Body of pancreas (tissue), 4 donors: Measurements from ENCODE around the gene GMPR2. TPM values are rescaled to one million over a fixed set of nuclear protein-coding genes. Genes with fewer than 3 reads are reported as not detected.

ENCODE experiments used
- ATAC-seq: fragments of 150-250 bp; one replicate; pipeline ENCODE4 v1.9.1; 2016
- DNase-seq, 4 donors: peaks; one replicate each; pipeline ENCODE4 v3.0.0-alpha.2; 2019
- H3K27ac ChIP-seq, 4 donors: fragments of 200-600 bp; sonication (generic); 1 replicate in 3 of 4; 2 replicates in 1 of 4; pipeline versions ENCODE4 v1.5.1 to v1.6.1; 2016 to 2019; ENCODE audit warnings: mild to moderate bottlenecking in 1 of 4, mixed read lengths in 1 of 4, moderate library complexity in 1 of 4
- H3K27me3 ChIP-seq, 2 donors: fragments of 200-600 bp; sonication (generic); one replicate each; pipeline ENCODE4 v1.6.0; 2016; ENCODE audit warnings: mild to moderate bottlenecking in 1 of 2
- H3K36me3 ChIP-seq, 2 donors: fragments of 200-600 bp; sonication (generic); replicated peaks in 1 of 2; 2 replicates each; pipeline ENCODE4 v1.5.1; 2016; ENCODE audit warnings: low read depth in 2 of 2; ENCODE audit not compliant: insufficient read depth in 1 of 2
- H3K4me1 ChIP-seq: fragments of 200-600 bp; sonication (generic); one replicate; pipeline ENCODE4 v1.6.0; 2016
- H3K4me3 ChIP-seq, 2 donors: fragments of 200-600 bp; sonication (generic); 1 replicate in 1 of 2; 2 replicates in 1 of 2; pipeline ENCODE4 v1.5.1; 2016 to 2019
- H3K9me3 ChIP-seq, 3 donors: fragments of 200-600 bp; sonication (generic); 1 replicate in 2 of 3; 2 replicates in 1 of 3; pipeline ENCODE4 v1.5.1; 2016
- CTCF ChIP-seq, 7 experiments: fragments of 450-650 bp in 4 of 7; fragments of 200-600 bp in 3 of 7; sonication (generic) in 3 of 7; IDR thresholded peaks; one replicate each; pipeline ENCODE4 v1.5.1; 2016 to 2019; ENCODE audit warnings: antibody characterized with exemption in 7 of 7
- POLR2A ChIP-seq, 3 donors: fragments of 450-650 bp; IDR thresholded peaks; one replicate each; pipeline ENCODE4 v1.6.1; 2016; ENCODE audit warnings: antibody characterized with exemption in 3 of 3, mild to moderate bottlenecking in 2 of 3
- WGBS, 2 donors: methylation state at CpG; one replicate each; pipeline ENCODE4 v1.1.5; 2017; 5-methylcytosine and 5-hydroxymethylcytosine counted together
- intact Hi-C: fragments of 100-400 bp; cut with DNase I; formaldehyde crosslinking; loops from one replicate; pipeline ENCODE4 v1.15.1; 2023
- total RNA-seq, 2 donors: library from RNA; depleted of rRNA; stranded (reverse); fragments of >200 nt; gene quantifications; one replicate each; pipeline ENCODE4 v1.1.0, GENCODE V29; 2016

Gene GMPR2
- total RNA-seq, 2 donors from 2014 or later: 30.9 to 41.9 TPM

GRCh38 chr14:24260780-24261157, 28.0 kb downstream of the GMPR2 start:
- ATAC-seq: no peak
- Histone ChIP-seq H3K36me3 (no peaks in the 10 kb centered on the region), H3K4me3 (no peak overlapping the region), H3K9me3 (no peaks in the 10 kb centered on the region), H3K27me3 (no peaks in the 10 kb centered on the region), H3K4me1 (peaks cover 15% of the 10 kb centered on the region), H3K27ac (peak overlapping the region in 3 of 4 donors; percentile 62 to 82 (median 74))
- intact Hi-C loops: no loop called here
- 58 to 69% methylated on average over 2 to 4 of the region's 4 CpGs for WGBS, 2 donors
- TF ChIP-seq POLR2A (IDR thresholded peaks at IDR 0.05) (no peak), CTCF (IDR thresholded peaks at IDR 0.05) (no peak)
- DNase-seq: no peak

DNA sequence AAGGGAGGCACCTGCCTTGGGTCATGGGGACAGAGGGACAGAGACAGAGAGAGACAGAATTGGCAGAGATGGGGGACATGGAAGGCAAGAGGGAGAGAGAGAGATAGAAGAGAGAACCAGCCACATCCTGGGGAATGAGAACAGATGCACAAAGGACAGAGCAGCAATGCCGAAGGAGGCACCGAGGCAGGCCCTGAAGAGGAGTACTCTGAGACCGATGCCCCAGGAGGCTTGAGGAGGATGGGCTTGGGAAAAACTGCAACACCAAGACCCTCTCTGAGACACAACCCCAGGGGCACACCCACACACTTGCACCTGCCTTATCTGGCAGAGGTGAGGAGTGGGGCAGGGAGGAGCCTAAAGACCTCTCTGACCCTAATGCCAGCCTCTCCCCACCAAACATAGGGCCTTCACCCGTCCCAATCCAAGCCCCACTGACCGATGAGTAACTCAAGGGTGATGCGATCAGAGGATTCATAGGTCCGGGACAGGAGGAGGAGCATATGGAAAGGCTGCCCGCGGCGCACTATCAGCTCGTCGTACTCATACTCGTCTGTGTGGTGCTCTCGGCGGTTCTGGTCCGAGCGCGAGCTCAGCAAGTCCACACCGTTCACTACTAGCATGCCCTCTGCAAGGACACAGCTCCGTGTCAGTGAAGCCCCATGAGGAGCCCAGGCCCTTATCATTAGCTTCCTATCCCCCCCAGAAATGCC, 28.7 kb downstream of the GMPR2 start:
- peaks cover 0 to 3% of the 10 kb centered on the region in 2 donors for H3K36me3 ChIP-seq
- H3K27ac ChIP-seq: peak overlapping the region in 1 of 4 donors; percentile 74
- H3K4me1 ChIP-seq: peaks cover 15% of the 10 kb centered on the region
- ATAC-seq: no peak
- no peak for TF ChIP-seq POLR2A (IDR thresholded peaks at IDR 0.05)
- TF ChIP-seq CTCF (IDR thresholded peaks at IDR 0.05): no peak
- no peak for DNase-seq
- H3K4me3 ChIP-seq: no peak overlapping the region
- intact Hi-C loops: no loop called here
- H3K9me3 ChIP-seq: no peaks in the 10 kb centered on the region
- H3K27me3 ChIP-seq: no peaks in the 10 kb centered on the region
- whole genome bisulfite sequencing, 2 donors: 90 to 94% methylated on average over 12 to 19 of the region's 20 CpGs

- WGBS, 2 donors: 85 to 93% methylated on average over 9 to 16 of the region's 19 CpGs
- DNase-seq: no peak
- intact Hi-C loops: no loop called here
- peaks cover 0 to 4% of the 10 kb centered on the region in 2 donors for H3K36me3 ChIP-seq
- ATAC-seq: no peak
- peaks cover 15% of the 10 kb centered on the region for H3K4me1 ChIP-seq
- H3K27me3 ChIP-seq: no peaks in the 10 kb centered on the region
- no peak overlapping the region for H3K4me3 ChIP-seq
- no peaks in the 10 kb centered on the region for H3K9me3 ChIP-seq
- TF ChIP-seq CTCF (IDR thresholded peaks at IDR 0.05) (no peak), POLR2A (IDR thresholded peaks at IDR 0.05) (no peak)
- H3K27ac ChIP-seq: no peak overlapping the region
These were observed 29.2 kb downstream of the GMPR2 start for GRCh38 chr14:24261969-24262327.

- no peak for TF ChIP-seq CTCF (IDR thresholded peaks at IDR 0.05)
- no peak for TF ChIP-seq POLR2A (IDR thresholded peaks at IDR 0.05)
- H3K9me3 ChIP-seq: no peaks in the 10 kb centered on the region
- DNase-seq: no peak
- H3K27me3 ChIP-seq: no peaks in the 10 kb centered on the region
- no peak within 1 kb of the TSS for H3K4me3 ChIP-seq
- H3K36me3 ChIP-seq: peaks cover 0 to 12% of the 10 kb centered on the region in 2 donors
- intact Hi-C loops: no loop called here
- H3K27ac ChIP-seq: no peak within 1 kb of the TSS
- peaks cover 15% of the 10 kb centered on the region for H3K4me1 ChIP-seq
- WGBS, 2 donors: 58 to 87% methylated on average over 11 to 14 of the region's 14 CpGs
- no peak for ATAC-seq
These were observed 30.3 kb downstream of the GMPR2 start, which contains the start of gene TGM1 for GRCh38 chr14:24262821-24263733. TGM1 (minus strand) TSS chr14:24263177; CDS start chr14:24262352, 825 bp downstream.
